Colonic mucosa (tissue), 4 donors: Measurements from ENCODE around the gene ECPAS. TPM values are rescaled to one million over a fixed set of nuclear protein-coding genes. Genes with fewer than 3 reads are reported as not detected.

Source experiments
- DNase-seq: peaks from one replicate; pipeline ENCODE4 v3.0.0-alpha.2; 2020
- H3K27ac ChIP-seq: fragments of 200-600 bp; one replicate; pipeline ENCODE4 v1.8.0; 2021
- H3K27me3 ChIP-seq: fragments of 200-600 bp; one replicate; pipeline ENCODE4 v1.8.0; 2021
- H3K36me3 ChIP-seq: fragments of 200-600 bp; one replicate; pipeline ENCODE4 v1.8.0; 2021
- H3K4me1 ChIP-seq: fragments of 200-600 bp; one replicate; pipeline ENCODE4 v1.8.0; 2021; ENCODE audit warnings: mild to moderate bottlenecking
- H3K4me3 ChIP-seq: fragments of 200-600 bp; one replicate; pipeline ENCODE4 v1.8.0; 2021
- H3K9ac ChIP-seq, 2 donors: one replicate each; pipeline ENCODE4 v1.7.0; 2013; ENCODE audit warnings: control low read depth in 2 of 2, low read depth in 2 of 2, low read length in 2 of 2
- H3K9me3 ChIP-seq: fragments of 200-600 bp; one replicate; pipeline ENCODE4 v1.8.0; 2021
- CTCF ChIP-seq: fragments of 200-600 bp; IDR thresholded peaks from one replicate; pipeline ENCODE4 v1.8.0; 2022; ENCODE audit warnings: antibody characterized with exemption, mild to moderate bottlenecking
- intact Hi-C: fragments of 100-400 bp; cut with DNase I; formaldehyde crosslinking; loops from one replicate; pipeline ENCODE4 v1.14.1; 2022
- total RNA-seq, 2 donors: library from RNA; stranded (reverse); fragmentation: NEBNext Ultra II Directional in 1 of 2; extraction: Animal tissue kit (Norgen Biotek cat#: 25700) in 1 of 2; gene quantifications; one replicate each; pipeline ENCODE4 v1.2.1, GENCODE V29; 2021
- donor health status: healthy.
- donor health status: DM: no; HTN: no; CAD: no.
- donor health status: DM: no; HTN: no; CAD: no.

The ECPAS gene
- total RNA-seq, 2 donors from 2014 or later: 55.1 to 92.5 TPM

GRCh38 chr9:111483439-111483857, 735 bp downstream of the ECPAS start:
- peak overlapping the region in 1 of 2 donors; percentile 97 for H3K9ac ChIP-seq
- peak overlapping the region; percentile 59 for H3K4me3 ChIP-seq
- H3K27ac ChIP-seq: peak overlapping the region; percentile 94
- no peaks in the 10 kb centered on the region for H3K9me3 ChIP-seq
- TF ChIP-seq CTCF: no peak
- H3K36me3 ChIP-seq: no peaks in the 10 kb centered on the region
- H3K27me3 ChIP-seq: no peaks in the 10 kb centered on the region
- H3K4me1 ChIP-seq: peaks cover 4% of the 10 kb centered on the region
- DNase-seq: no peak
- intact Hi-C loops: no loop called here

- DNase-seq: peak; percentile 82
Observed at GRCh38 chr9:111482694-111483438, 1.3 kb downstream of the ECPAS start.

GRCh38 chr9:111481885-111482636, 2.1 kb downstream of the ECPAS start:
- no peaks in the 10 kb centered on the region for H3K27me3 ChIP-seq
- peak overlapping the region; percentile 92 for H3K4me3 ChIP-seq
- H3K27ac ChIP-seq: peak overlapping the region; percentile 99
- peak; percentile 25 for DNase-seq
- TF ChIP-seq CTCF: no peak
- intact Hi-C loops: no loop called here
- peaks cover 4% of the 10 kb centered on the region for H3K4me1 ChIP-seq
- no peaks in the 10 kb centered on the region for H3K9me3 ChIP-seq
- peak overlapping the region in 1 of 2 donors; percentile 49 for H3K9ac ChIP-seq
- H3K36me3 ChIP-seq: no peaks in the 10 kb centered on the region

More at GRCh38 chr9:111482694-111483438, 1.3 kb downstream of the ECPAS start:
- H3K4me3 ChIP-seq: peak overlapping the region; percentile 92
- H3K9me3 ChIP-seq: no peaks in the 10 kb centered on the region
- intact Hi-C loops: no loop called here
- H3K4me1 ChIP-seq: peaks cover 4% of the 10 kb centered on the region
- no peaks in the 10 kb centered on the region for H3K27me3 ChIP-seq
- no peak for TF ChIP-seq CTCF
- H3K9ac ChIP-seq: peak overlapping the region; percentile 91 to 97
- peak overlapping the region; percentile 99 for H3K27ac ChIP-seq
- no peaks in the 10 kb centered on the region for H3K36me3 ChIP-seq

- H3K27me3 ChIP-seq: no peaks in the 10 kb centered on the region
- no peaks in the 10 kb centered on the region for H3K9me3 ChIP-seq
- no peak for TF ChIP-seq CTCF
- peaks cover 4% of the 10 kb centered on the region for H3K4me1 ChIP-seq
- H3K27ac ChIP-seq: no peak overlapping the region
- DNase-seq: no peak
- no peak overlapping the region for H3K9ac ChIP-seq
- H3K4me3 ChIP-seq: no peak overlapping the region
- H3K36me3 ChIP-seq: no peaks in the 10 kb centered on the region
- intact Hi-C loops: no loop called here
Observed at GRCh38 chr9:111477677-111478076, 6.5 kb downstream of the ECPAS start.

- Histone ChIP-seq H3K36me3 (no peaks in the 10 kb centered on the region), H3K27me3 (no peaks in the 10 kb centered on the region), H3K4me3 (no peak overlapping the region), H3K9ac (no peak overlapping the region), H3K9me3 (no peaks in the 10 kb centered on the region), H3K4me1 (no peaks in the 10 kb centered on the region), H3K27ac (no peak overlapping the region)
- intact Hi-C loops: no loop called here
- DNase-seq: no peak
- no peak for TF ChIP-seq CTCF
Observed at GRCh38 chr9:111475195-111475594, 9.0 kb downstream of the ECPAS start.
